A673 (cell line): ENCODE measurements around the gene CTNNA2.

Source experiments
- EZH2 ChIP-seq: fragments of 200-600 bp; sonication (generic); IDR thresholded peaks from 2 replicates; pipeline ENCODE4 v1.6.1; 2017; ENCODE audit warnings: borderline replicate concordance, low read depth, mild to moderate bottlenecking, mixed read lengths, antibody characterized with exemption, low read length; ENCODE audit not compliant: poor library complexity, severe bottlenecking
- TF ChIP-seq, protein P1 (sequence below): fragments of 300-800, 200-600 bp; sonication (generic); conservative IDR thresholded peaks from 2 replicates; pipeline ENCODE4 v1.5.1; 2017; ENCODE audit warnings: low read depth, mild to moderate bottlenecking, antibody characterized with exemption, low read length, moderate library complexity, mixed read lengths

DNA sequence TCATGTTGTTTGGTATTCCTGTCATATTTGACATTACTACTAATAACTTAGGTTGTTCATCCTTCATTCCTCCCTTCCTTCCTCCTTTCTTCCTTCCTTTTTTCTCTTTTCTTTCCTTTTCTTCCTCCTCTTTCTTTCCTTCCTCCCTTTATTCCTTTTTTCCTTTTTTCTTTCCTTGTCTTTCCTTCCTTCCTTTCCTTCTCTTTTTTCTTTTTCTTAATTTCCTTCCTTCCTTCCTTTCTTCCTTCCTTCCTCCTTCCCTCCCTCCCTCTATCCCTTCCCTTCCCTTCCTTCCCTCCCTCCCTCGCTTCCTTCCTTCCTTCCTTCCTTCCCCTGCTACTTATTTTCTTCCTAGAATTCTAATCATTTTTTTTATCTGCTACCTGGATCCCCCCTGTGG, 66.1 kb downstream of the CTNNA2 start:
- TF ChIP-seq, protein P1, sequence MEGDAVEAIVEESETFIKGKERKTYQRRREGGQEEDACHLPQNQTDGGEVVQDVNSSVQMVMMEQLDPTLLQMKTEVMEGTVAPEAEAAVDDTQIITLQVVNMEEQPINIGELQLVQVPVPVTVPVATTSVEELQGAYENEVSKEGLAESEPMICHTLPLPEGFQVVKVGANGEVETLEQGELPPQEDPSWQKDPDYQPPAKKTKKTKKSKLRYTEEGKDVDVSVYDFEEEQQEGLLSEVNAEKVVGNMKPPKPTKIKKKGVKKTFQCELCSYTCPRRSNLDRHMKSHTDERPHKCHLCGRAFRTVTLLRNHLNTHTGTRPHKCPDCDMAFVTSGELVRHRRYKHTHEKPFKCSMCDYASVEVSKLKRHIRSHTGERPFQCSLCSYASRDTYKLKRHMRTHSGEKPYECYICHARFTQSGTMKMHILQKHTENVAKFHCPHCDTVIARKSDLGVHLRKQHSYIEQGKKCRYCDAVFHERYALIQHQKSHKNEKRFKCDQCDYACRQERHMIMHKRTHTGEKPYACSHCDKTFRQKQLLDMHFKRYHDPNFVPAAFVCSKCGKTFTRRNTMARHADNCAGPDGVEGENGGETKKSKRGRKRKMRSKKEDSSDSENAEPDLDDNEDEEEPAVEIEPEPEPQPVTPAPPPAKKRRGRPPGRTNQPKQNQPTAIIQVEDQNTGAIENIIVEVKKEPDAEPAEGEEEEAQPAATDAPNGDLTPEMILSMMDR, result no peak
- TF ChIP-seq EZH2, result no peak
